Heart left ventricle (tissue), 13 donors: ENCODE measurements around the gene GRIN2D.

Experiments used
- POLR2A ChIP-seq, 2 donors: fragments of 450-650 bp; IDR thresholded peaks; one replicate each; pipeline ENCODE4 v1.6.1; 2017; ENCODE audit warnings: antibody characterized with exemption in 2 of 2, mild to moderate bottlenecking in 2 of 2, moderate library complexity in 2 of 2
- TF ChIP-seq, protein P1 (sequence below), 12 donors: fragments of 200-600 bp; sonication (generic) in 4 of 12; IDR thresholded peaks; one replicate each; pipeline versions ENCODE4 v1.5.0 to v1.8.0; 2018 to 2022; ENCODE audit warnings: antibody characterized with exemption in 12 of 12, mild to moderate bottlenecking in 5 of 12
- donor health status: ischemic (EF 13 %, LVEDD 7.1; RV severe dilation, severe dysfunction).
- donor health status: DM: no; HTN: yes; CAD: no.
- donor health status: DM: no; HTN: no; CAD: no.
- donor health status: ischemic (EF 25% LVEDD 6.9; RV normal size, moderate dysfunction).
- donor health status: ischemic (EF 25% LVEDD 5.7; RV mildly dilated, moderate dysfunction).
- donor health status: ischemic (EF 35%, LVEDD 5.7; RV mildly dilated, moderate dysfunction).
- donor health status: nonischemic (EF 11% LVEDD 7.7; RV severe dilation, severe dysfunction).
- donor health status: DM: yes; HTN: yes; CAD: no.
- donor health status: PGD.
- donor health status: ischemic (EF 29% LVEDD 5.4; RV normal size, mild dysfunction).
- donor health status: nonischemic (EF 23%, LVEDD 6.1; RV moderate dilation, normal function).

DNA sequence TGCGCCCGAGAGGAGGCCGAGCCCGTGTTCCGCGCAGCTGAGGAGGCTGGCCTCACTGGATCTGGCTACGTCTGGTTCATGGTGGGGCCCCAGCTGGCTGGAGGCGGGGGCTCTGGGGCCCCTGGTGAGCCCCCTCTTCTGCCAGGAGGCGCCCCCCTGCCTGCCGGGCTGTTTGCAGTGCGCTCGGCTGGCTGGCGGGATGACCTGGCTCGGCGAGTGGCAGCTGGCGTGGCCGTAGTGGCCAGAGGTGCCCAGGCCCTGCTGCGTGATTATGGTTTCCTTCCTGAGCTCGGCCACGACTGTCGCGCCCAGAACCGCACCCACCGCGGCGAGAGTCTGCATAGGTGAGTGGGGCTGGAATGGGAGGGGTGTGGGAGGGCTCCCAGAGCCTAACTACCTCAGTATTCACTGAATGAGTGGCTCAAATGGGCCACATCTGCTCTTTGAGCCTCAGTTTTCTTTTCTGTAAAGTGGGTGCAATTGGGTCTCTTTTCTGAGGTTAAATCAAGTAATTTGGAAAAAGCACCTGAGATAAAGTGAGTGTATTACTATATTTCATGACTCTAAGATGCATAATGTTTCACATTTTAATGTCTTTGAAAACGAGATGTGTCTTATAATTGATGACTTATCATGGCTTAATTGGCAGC lies 11.7 kb downstream of the GRIN2D start:
- TF ChIP-seq, protein P1, sequence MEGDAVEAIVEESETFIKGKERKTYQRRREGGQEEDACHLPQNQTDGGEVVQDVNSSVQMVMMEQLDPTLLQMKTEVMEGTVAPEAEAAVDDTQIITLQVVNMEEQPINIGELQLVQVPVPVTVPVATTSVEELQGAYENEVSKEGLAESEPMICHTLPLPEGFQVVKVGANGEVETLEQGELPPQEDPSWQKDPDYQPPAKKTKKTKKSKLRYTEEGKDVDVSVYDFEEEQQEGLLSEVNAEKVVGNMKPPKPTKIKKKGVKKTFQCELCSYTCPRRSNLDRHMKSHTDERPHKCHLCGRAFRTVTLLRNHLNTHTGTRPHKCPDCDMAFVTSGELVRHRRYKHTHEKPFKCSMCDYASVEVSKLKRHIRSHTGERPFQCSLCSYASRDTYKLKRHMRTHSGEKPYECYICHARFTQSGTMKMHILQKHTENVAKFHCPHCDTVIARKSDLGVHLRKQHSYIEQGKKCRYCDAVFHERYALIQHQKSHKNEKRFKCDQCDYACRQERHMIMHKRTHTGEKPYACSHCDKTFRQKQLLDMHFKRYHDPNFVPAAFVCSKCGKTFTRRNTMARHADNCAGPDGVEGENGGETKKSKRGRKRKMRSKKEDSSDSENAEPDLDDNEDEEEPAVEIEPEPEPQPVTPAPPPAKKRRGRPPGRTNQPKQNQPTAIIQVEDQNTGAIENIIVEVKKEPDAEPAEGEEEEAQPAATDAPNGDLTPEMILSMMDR (IDR thresholded peaks at IDR 0.05) = no peak
- TF ChIP-seq POLR2A (IDR thresholded peaks at IDR 0.05) = no peak
